Neural cell (in vitro differentiated cells): Measurements from ENCODE around the gene FAM161B. TPM values are rescaled to one million over a fixed set of nuclear protein-coding genes. Genes with fewer than 3 reads are reported as not detected.

Experiments
- H2AFZ ChIP-seq: fragments of 200-600, 300-800 bp; sonication (generic), shearing (Covaris generic); 2 replicates; pipeline ENCODE4 v1.6.0; 2014; ENCODE audit warnings: low read depth, mild to moderate bottlenecking, antibody characterized with exemption, low read length, moderate library complexity
- H3F3A ChIP-seq: fragments of 200-600 bp; shearing (Covaris generic); 2 replicates; pipeline ENCODE4 v1.6.1; 2016; ENCODE audit warnings: mild to moderate bottlenecking, moderate library complexity, mixed read lengths, antibody characterized with exemption, low read length; ENCODE audit not compliant: insufficient read depth, poor library complexity, severe bottlenecking
- H3K27ac ChIP-seq: fragments of 200-600, 300-800 bp; sonication (generic), shearing (Covaris generic); 2 replicates; pipeline ENCODE4 v1.5.1; 2014; ENCODE audit warnings: mild to moderate bottlenecking, low read length, moderate library complexity
- H3K27me3 ChIP-seq: fragments of 300-800, 200-600 bp; sonication (generic), shearing (Covaris generic); 2 replicates; pipeline ENCODE4 v1.6.0; 2014; ENCODE audit warnings: mild to moderate bottlenecking, low read depth, low read length, moderate library complexity; ENCODE audit not compliant: insufficient read depth
- H3K36me3 ChIP-seq: fragments of 300-800, 200-600 bp; sonication (generic), shearing (Covaris generic); 2 replicates; pipeline ENCODE4 v1.5.1; 2014; ENCODE audit warnings: mild to moderate bottlenecking, antibody characterized with exemption, low read length, moderate library complexity; ENCODE audit not compliant: insufficient read depth
- H3K4me2 ChIP-seq: fragments of 300-800, 200-600 bp; sonication (generic), shearing (Covaris generic); 2 replicates; pipeline ENCODE4 v1.6.0; 2014; ENCODE audit warnings: mild to moderate bottlenecking, low read length
- H3K4me3 ChIP-seq: fragments of 300-800, 200-600 bp; sonication (generic), shearing (Covaris generic); 2 replicates; pipeline ENCODE4 v1.5.1; 2014; ENCODE audit warnings: mild to moderate bottlenecking, low read length, moderate library complexity
- H3K79me2 ChIP-seq: fragments of 200-600 bp; shearing (Covaris generic); replicated peaks from 2 replicates; pipeline ENCODE4 v1.6.0; 2014; ENCODE audit warnings: mild to moderate bottlenecking, low read length, moderate library complexity; ENCODE audit not compliant: insufficient read depth
- H3K9ac ChIP-seq: fragments of 300-800, 200-600 bp; sonication (generic), shearing (Covaris generic); 2 replicates; pipeline ENCODE4 v1.6.1; 2016; ENCODE audit warnings: mild to moderate bottlenecking, low read length, mixed read lengths
- H3K9me2 ChIP-seq: fragments of 200-600 bp; shearing (Covaris generic); 2 replicates; pipeline ENCODE4 v1.6.1; 2016; ENCODE audit warnings: mild to moderate bottlenecking, low read length, mixed read lengths; ENCODE audit not compliant: insufficient read depth
- H3K9me3 ChIP-seq: fragments of 200-600, 300-800 bp; sonication (generic), shearing (Covaris generic); 2 replicates; pipeline ENCODE4 v1.6.1; 2016; ENCODE audit warnings: mild to moderate bottlenecking, mixed run types, low read length, moderate library complexity, mixed read lengths
- H4K20me1 ChIP-seq: fragments of 200-600 bp; shearing (Covaris generic); 2 replicates; pipeline ENCODE4 v1.6.1; 2016; ENCODE audit warnings: mild to moderate bottlenecking, mixed run types; ENCODE audit not compliant: insufficient read depth
- CTCF ChIP-seq: fragments of 450-650 bp; IDR thresholded peaks from 2 replicates; pipeline ENCODE4 v1.5.1; 2014; ENCODE audit warnings: antibody characterized with exemption, mild to moderate bottlenecking, moderate library complexity; ENCODE audit not compliant: poor library complexity, severe bottlenecking
- EP300 ChIP-seq: fragments of 450-650 bp; conservative IDR thresholded peaks from 2 replicates; pipeline ENCODE4 v1.6.1; 2014; ENCODE audit warnings: antibody characterized with exemption, mild to moderate bottlenecking, moderate library complexity; ENCODE audit not compliant: poor library complexity, severe bottlenecking
- EZH2 ChIP-seq: fragments of 200-600, 300-800 bp; shearing (Covaris generic), sonication (generic); IDR thresholded peaks from 2 replicates; pipeline ENCODE4 v1.6.1; 2014; ENCODE audit warnings: antibody characterized with exemption, low read length, borderline replicate concordance, mild to moderate bottlenecking; ENCODE audit not compliant: insufficient read depth, poor library complexity, severe bottlenecking
- MXI1 ChIP-seq: fragments of 450-650 bp; conservative IDR thresholded peaks from 2 replicates; pipeline ENCODE4 v1.6.1; 2014; ENCODE audit warnings: antibody characterized with exemption, mild to moderate bottlenecking; ENCODE audit not compliant: poor library complexity, severe bottlenecking
- POLR2AphosphoS5 ChIP-seq: IDR thresholded peaks from 2 replicates; pipeline ENCODE4 v1.6.1; 2012
- RAD21 ChIP-seq: fragments of 450-650 bp; conservative IDR thresholded peaks from 2 replicates; pipeline ENCODE4 v1.6.1; 2014; ENCODE audit warnings: antibody characterized with exemption, mild to moderate bottlenecking, moderate library complexity
- REST ChIP-seq: IDR thresholded peaks from 2 replicates; pipeline ENCODE4 v1.6.1; 2012; ENCODE audit warnings: borderline replicate concordance
- SMC3 ChIP-seq: fragments of 450-650 bp; conservative IDR thresholded peaks from 2 replicates; pipeline ENCODE4 v1.6.1; 2014; ENCODE audit warnings: antibody characterized with exemption, mild to moderate bottlenecking, moderate library complexity; ENCODE audit not compliant: poor library complexity
- TAF1 ChIP-seq: IDR thresholded peaks from 2 replicates; pipeline ENCODE4 v1.6.1; 2012; ENCODE audit warnings: low read depth
- polyA plus RNA-seq: library from polyadenylated mRNA; depleted of rRNA; stranded (reverse); fragments of >200 nt; gene quantifications from 2 replicates; pipeline ENCODE4 v1.2.3, GENCODE V29; 2014

FAM161B gene
- polyA plus RNA-seq, 1 donor from 2014 or later, result 12.2 TPM

GRCh38 chr14:73909681-73910080 is 40.2 kb downstream of the FAM161B start:
- H3K9me3 ChIP-seq, result no peaks in the 10 kb centered on the region
- H2AFZ ChIP-seq, result no peak overlapping the region
- no peaks in the 10 kb centered on the region for H3K79me2 ChIP-seq
- no peaks in the 10 kb centered on the region for H3F3A ChIP-seq
- no peaks in the 10 kb centered on the region for H4K20me1 ChIP-seq
- no peak overlapping the region for H3K27ac ChIP-seq
- H3K9me2 ChIP-seq, result no peaks in the 10 kb centered on the region
- H3K36me3 ChIP-seq, result peaks cover 9% of the 10 kb centered on the region
- H3K9ac ChIP-seq, result no peak overlapping the region
- no peaks in the 10 kb centered on the region for H3K27me3 ChIP-seq
- H3K4me2 ChIP-seq, result no peak overlapping the region
- TF ChIP-seq RAD21, result no peak
- no peak for TF ChIP-seq CTCF
- TF ChIP-seq TAF1, result no peak
- TF ChIP-seq MXI1, result no peak
- no peak for TF ChIP-seq SMC3
- no peak for TF ChIP-seq POLR2AphosphoS5
- TF ChIP-seq EZH2, result no peak
- no peak for TF ChIP-seq EP300
- TF ChIP-seq REST, result no peak
- no peak overlapping the region for H3K4me3 ChIP-seq

GRCh38 chr14:73903028-73903427 is 46.9 kb downstream of the FAM161B start:
- Histone ChIP-seq H3F3A (no peaks in the 10 kb centered on the region), H3K4me3 (no peak overlapping the region), H3K9me2 (no peaks in the 10 kb centered on the region), H3K27me3 (no peaks in the 10 kb centered on the region), H3K9ac (no peak overlapping the region), H3K4me2 (no peak overlapping the region), H3K36me3 (peaks cover 9% of the 10 kb centered on the region), H4K20me1 (no peaks in the 10 kb centered on the region), H2AFZ (no peak overlapping the region), H3K9me3 (no peaks in the 10 kb centered on the region), H3K27ac (no peak overlapping the region), H3K79me2 (no peaks in the 10 kb centered on the region)
- no peak for TF ChIP-seq POLR2AphosphoS5
- TF ChIP-seq REST, result no peak
- no peak for TF ChIP-seq CTCF
- TF ChIP-seq EZH2, result no peak
- TF ChIP-seq MXI1, result no peak
- TF ChIP-seq EP300, result no peak
- TF ChIP-seq SMC3, result no peak
- TF ChIP-seq TAF1, result no peak
- TF ChIP-seq RAD21, result no peak
